ENCODE data around the gene PACSIN2. TPM values are rescaled to one million over a fixed set of nuclear protein-coding genes. Genes with fewer than 3 reads are reported as not detected.
A peak's percentile ranks its signal among the peaks of the same experiment; 100 is the strongest.

PACSIN2 gene
- total and polyA plus RNA-seq, 2 of the 13 experiments (the other 11 are each of a cell fraction or from before 2014, with no cell fraction given) = 54.1 to 68.8 TPM

- TF ChIP-seq ZKSCAN8 (CRISPR knock-in tag; IDR thresholded peaks at IDR 0.05; ENCODE audit: borderline replicate concordance) (peak; percentile 81; the same call in 1 of the 2 replicates), TGIF2 (CRISPR knock-in tag; IDR thresholded peaks at IDR 0.05) (no peak; the same call in 1 of the 2 replicates), FOXO1 (CRISPR knock-in tag; IDR thresholded peaks at IDR 0.05) (peak; percentile 37), SKI (IDR thresholded peaks at IDR 0.05; ENCODE audit: partially characterized antibody) (peak; percentile 49), RARA (CRISPR knock-in tag; IDR thresholded peaks at IDR 0.05) (peak; percentile 73), POGK (CRISPR knock-in tag; conservative IDR thresholded peaks at IDR 0.05) (0 out of 2 replicates have a peak, but pooled peaks have one; percentile 53), MEF2D (CRISPR knock-in tag; IDR thresholded peaks at IDR 0.05) (0 out of 2 replicates have a peak, but pooled peaks have one; percentile 31), TCF7 (IDR thresholded peaks at IDR 0.05; ENCODE audit: low read depth) (peak; percentile 69), ZNF124 (CRISPR knock-in tag; IDR thresholded peaks at IDR 0.05) (no peak), PRDM15 (CRISPR knock-in tag; IDR thresholded peaks at IDR 0.05) (peak; percentile 46; the same call in 1 of the 2 replicates), ASH2L (IDR thresholded peaks at IDR 0.05; ENCODE audit: insufficient read length, low read depth, low read length) (peak; percentile 73), ATF7 (IDR thresholded peaks at IDR 0.05) (no peak), ATF7 (CRISPR knock-in tag; IDR thresholded peaks at IDR 0.05) (peak; percentile 68; the same call in 1 of the 2 replicates), FOXA1 (IDR thresholded peaks at IDR 0.05) (no peak), FOXA1 (CRISPR knock-in tag; IDR thresholded peaks at IDR 0.05) (peak; percentile 79), MXI1 (IDR thresholded peaks at IDR 0.05; ENCODE audit: borderline replicate concordance, low read depth, low read length) (peak; percentile 11; the same call in 1 of the 3 replicates), ZNF841 (CRISPR knock-in tag; IDR thresholded peaks at IDR 0.05; ENCODE audit: borderline replicate concordance) (no peak), YEATS4 (CRISPR knock-in tag; IDR thresholded peaks at IDR 0.05; ENCODE audit: borderline replicate concordance) (peak; percentile 66)
- TF ChIP-seq, protein P1, sequence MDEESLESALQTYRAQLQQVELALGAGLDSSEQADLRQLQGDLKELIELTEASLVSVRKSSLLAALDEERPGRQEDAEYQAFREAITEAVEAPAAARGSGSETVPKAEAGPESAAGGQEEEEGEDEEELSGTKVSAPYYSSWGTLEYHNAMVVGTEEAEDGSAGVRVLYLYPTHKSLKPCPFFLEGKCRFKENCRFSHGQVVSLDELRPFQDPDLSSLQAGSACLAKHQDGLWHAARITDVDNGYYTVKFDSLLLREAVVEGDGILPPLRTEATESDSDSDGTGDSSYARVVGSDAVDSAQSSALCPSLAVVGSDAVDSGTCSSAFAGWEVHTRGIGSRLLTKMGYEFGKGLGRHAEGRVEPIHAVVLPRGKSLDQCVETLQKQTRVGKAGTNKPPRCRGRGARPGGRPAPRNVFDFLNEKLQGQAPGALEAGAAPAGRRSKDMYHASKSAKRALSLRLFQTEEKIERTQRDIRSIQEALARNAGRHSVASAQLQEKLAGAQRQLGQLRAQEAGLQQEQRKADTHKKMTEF (CRISPR knock-in tag; IDR thresholded peaks at IDR 0.05) = peak; percentile 75
- TF ChIP-seq, protein P2, sequence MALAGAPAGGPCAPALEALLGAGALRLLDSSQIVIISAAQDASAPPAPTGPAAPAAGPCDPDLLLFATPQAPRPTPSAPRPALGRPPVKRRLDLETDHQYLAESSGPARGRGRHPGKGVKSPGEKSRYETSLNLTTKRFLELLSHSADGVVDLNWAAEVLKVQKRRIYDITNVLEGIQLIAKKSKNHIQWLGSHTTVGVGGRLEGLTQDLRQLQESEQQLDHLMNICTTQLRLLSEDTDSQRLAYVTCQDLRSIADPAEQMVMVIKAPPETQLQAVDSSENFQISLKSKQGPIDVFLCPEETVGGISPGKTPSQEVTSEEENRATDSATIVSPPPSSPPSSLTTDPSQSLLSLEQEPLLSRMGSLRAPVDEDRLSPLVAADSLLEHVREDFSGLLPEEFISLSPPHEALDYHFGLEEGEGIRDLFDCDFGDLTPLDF (CRISPR knock-in tag; IDR thresholded peaks at IDR 0.05) = 0 out of 2 replicates have a peak, but pooled peaks have one; percentile 17
Observed at GRCh38 chr22:42993651-42994275, 21.2 kb downstream of the PACSIN2 start (continued).
